Measurements from ENCODE around the gene ZNF154.
A peak's percentile ranks its signal among the peaks of the same experiment; 100 is the strongest.
"Not testable (repeated sequence)": the region's sequence is repeated elsewhere in the genome, so short reads cannot be mapped to it uniquely, and the experiment has no call there.

ZNF154 gene

GRCh38 chr19:57708641-57709361 lies at the start of gene ZNF154:
TSS of gene ZNF154 (minus strand) at chr19:57709204. CDS start at chr19:57708971, 233 bp downstream.
- DNase-seq = peak; percentile 89

- no peak for DNase-seq
Observed at GRCh38 chr19:57757941-57758340, 48.9 kb upstream of the ZNF154 start.

- DNase-seq = no peak
Observed at GRCh38 chr19:57755031-57755430, 46.0 kb upstream of the ZNF154 start.

GRCh38 chr19:57754091-57754673 lies 45.2 kb upstream of the ZNF154 start:
- DNase-seq = no peak

GRCh38 chr19:57748029-57748428 lies 39.0 kb upstream of the ZNF154 start:
- no peak for DNase-seq

- no peak for DNase-seq
Observed at GRCh38 chr19:57747472-57747807, 38.4 kb upstream of the ZNF154 start.

GRCh38 chr19:57746580-57747471 lies 37.8 kb upstream of the ZNF154 start, which contains the start of gene ZNF776:
TSS of gene ZNF776 (plus strand) at chr19:57746815. CDS start at chr19:57747059, 244 bp downstream.
- DNase-seq = peak; percentile 92

GRCh38 chr19:57738770-57739169 lies 29.8 kb upstream of the ZNF154 start:
- DNase-seq = not testable (repeated sequence)

GRCh38 chr19:57738320-57738719 lies 29.3 kb upstream of the ZNF154 start:
- peak; percentile 69 for DNase-seq

- DNase-seq = no peak
Observed at GRCh38 chr19:57720878-57721277, 11.9 kb upstream of the ZNF154 start.

GRCh38 chr19:57719901-57720519 lies 11.0 kb upstream of the ZNF154 start:
- DNase-seq = peak; percentile 13

GRCh38 chr19:57719424-57719823 lies 10.4 kb upstream of the ZNF154 start:
- DNase-seq = peak; percentile 3

- no peak for DNase-seq
Observed at GRCh38 chr19:57712222-57712621, 3.2 kb upstream of the ZNF154 start.

- DNase-seq = peak; percentile 34
Observed at GRCh38 chr19:57709616-57710015, 612 bp upstream of the ZNF154 start.

- DNase-seq = no peak
Observed at GRCh38 chr19:57706346-57706745, 2.7 kb downstream of the ZNF154 start.

- DNase-seq = no peak
Observed at GRCh38 chr19:57701625-57702024, 7.4 kb downstream of the ZNF154 start.

GRCh38 chr19:57689750-57690149 lies 19.3 kb downstream of the ZNF154 start:
- peak; percentile 19 for DNase-seq

GRCh38 chr19:57688011-57688763 lies 20.8 kb downstream of the ZNF154 start:
- DNase-seq = peak; percentile 1

- peak; percentile 3 for DNase-seq
Observed at GRCh38 chr19:57687363-57688010, 21.5 kb downstream of the ZNF154 start.

- DNase-seq = no peak
Observed at GRCh38 chr19:57686727-57687126, 22.3 kb downstream of the ZNF154 start.

- DNase-seq = no peak
Observed at GRCh38 chr19:57682226-57682766, 26.7 kb downstream of the ZNF154 start.
